HG03469 (cell line): ENCODE data around the gene PKP4.

ENCODE experiments used
- ATAC-seq: cut with Tn5 transposase; IDR thresholded peaks from one replicate; pipeline ENCODE4 v1.9.1; 2021; ENCODE audit warnings: mild to moderate bottlenecking, moderate library complexity, moderate number of reproducible peaks; ENCODE audit not compliant: unreplicated experiment

Gene PKP4

DNA sequence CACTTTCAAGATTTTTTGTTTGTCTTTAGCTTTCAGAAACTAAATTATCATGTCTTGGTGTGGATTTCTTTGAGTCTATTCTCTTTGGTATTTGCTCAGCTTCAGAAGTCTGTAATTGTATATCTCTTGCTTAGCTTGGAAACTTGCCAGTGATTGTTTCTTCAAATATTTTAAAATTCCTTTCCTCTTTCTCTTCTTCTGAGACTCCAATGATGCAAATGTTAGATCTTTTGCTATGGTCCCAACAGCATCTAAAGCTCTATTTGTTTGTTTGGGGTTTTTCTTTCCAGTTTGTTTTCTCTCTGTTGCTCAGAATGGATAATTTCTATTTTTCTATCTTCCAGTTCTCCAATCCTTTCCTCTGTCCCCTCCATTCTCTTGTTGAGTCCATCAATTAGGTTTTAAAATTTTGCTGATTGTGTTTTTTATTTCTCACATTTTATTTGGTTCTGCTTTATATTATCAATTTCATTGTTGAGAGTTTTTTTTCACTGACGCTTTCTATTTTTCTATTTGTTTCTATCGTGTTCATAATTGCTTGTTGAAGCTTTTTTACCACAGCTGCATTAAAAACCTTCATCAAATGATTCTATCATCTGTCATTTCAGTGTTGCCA lies 256.9 kb downstream of the PKP4 start:
- no peak for ATAC-seq

DNA sequence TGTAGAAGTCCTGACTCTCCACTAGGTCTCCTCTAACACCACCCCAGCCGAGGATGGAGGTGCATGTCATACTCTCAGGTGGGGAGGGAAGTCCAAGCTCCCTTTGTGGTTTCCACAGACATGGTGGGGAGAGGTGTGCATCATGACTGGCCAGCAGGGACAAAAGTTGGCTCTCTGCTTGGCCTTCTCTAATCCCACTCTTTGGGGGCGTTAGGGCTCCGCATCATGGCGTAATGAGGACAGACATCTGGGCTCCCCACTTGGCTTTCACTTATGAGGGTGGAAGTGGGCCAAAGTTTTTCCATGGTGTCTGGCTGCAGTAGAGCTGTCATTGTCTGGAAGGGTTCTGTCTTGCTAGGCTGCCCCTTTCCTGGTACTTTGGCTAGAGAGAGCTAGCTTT lies 257.7 kb downstream of the PKP4 start:
- no peak for ATAC-seq

DNA sequence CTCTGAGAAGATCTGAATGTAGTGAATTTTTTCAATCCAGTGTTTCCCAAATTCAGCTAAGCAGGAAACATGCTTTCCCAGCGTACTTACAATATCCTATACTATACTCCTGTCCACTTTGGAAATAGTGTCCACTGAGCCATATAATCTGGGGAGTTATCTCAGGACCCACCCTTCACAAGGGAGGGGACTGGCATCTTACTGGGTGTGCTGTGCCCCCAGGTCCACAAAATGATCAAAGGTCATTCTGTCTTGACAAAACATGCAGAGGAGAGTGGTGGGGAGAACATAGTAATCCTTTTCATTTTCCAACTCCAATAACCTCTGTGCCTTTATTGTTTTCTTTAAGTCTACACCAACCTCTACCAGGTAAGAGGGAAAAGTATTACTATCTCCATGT lies 258.6 kb downstream of the PKP4 start:
- ATAC-seq, result no peak

DNA sequence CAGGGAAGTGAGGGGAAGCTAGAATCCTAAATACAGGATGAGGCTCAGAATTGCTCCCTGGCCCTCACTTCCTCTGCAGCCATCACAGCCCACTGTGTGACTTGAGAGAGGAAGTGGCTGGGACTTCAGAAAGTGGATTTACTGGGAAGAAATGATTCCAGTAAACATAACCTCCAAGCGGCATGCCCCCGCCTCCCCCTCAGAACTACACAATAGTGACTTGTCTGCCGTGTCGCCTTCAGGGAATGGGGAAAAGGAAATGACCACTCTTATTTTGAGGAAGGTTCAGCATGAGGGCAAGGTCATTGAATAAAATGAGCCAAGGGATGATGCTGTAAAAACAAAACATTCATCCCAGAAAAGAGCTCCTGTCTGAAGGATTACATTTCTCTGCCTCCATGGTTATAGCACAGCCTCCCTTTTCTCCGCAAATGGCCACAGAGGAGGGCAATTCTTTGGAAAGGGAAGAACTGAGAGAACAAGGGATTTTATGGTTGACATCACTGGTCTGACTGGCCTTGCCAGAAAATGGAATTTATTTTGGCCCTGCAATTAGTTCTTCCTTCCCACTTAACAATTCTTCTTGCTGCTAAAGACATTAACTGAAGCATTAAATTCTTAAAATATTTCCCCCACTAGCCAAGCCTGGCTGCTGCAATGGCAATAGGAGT lies 259.5 kb downstream of the PKP4 start:
- ATAC-seq, result no peak

DNA sequence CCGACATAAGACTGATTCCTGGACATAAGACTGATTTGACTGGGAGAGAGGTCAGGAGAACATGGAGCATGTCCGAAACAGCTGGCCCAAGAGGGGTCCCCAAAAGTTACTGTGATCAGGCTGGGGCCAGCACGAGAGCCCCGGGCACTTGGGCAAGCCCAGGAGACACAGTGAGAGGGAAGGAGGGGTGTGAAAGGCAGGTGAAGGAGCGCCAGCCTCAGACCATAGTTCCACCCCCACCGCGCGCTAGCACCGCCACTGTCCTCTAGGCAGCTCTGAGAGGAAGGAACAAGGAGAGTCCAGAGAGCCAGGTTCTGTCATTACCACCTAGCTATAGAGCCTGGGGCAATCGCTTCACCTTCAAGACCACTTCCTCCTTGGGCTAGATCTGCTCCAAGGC lies 260.2 kb downstream of the PKP4 start:
- no peak for ATAC-seq

DNA sequence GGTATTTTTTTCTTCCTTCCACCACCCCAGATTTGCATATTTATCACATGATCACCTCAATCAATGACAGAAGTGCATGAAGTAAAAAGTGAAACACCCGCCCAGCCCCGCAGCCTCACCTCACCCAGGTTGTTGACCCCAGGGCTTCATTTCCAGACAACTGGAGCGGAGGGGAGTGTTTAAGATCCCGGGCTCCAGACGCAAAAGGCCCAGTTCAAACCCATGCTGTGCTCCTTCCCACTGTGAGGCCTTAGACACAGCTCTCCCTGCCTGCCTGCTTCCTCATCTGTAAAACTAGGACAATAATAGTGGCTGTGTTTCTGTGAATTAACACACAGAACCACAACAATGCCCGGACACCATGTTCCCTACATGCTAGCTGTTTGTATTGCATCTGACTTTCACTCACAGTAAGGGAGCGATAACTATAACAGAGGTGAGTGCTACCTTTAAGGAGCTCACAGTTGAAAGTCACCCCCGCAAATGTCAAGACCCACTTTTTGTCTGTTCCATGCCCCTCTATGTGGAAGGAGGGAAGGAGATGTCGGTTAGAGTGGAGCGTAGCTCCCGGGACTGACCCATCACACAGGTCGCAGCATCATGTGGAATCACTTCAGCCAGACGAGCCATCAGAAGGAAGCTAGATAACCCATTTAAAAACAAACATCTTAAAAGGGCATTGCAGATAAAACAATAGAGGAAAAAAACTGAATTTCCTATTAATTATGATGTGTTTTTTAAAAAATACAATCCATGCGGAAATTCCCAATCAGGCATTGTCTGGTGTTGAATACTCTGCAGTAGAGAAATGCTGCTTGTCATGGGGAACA lies 260.8 kb downstream of the PKP4 start:
- no peak for ATAC-seq

DNA sequence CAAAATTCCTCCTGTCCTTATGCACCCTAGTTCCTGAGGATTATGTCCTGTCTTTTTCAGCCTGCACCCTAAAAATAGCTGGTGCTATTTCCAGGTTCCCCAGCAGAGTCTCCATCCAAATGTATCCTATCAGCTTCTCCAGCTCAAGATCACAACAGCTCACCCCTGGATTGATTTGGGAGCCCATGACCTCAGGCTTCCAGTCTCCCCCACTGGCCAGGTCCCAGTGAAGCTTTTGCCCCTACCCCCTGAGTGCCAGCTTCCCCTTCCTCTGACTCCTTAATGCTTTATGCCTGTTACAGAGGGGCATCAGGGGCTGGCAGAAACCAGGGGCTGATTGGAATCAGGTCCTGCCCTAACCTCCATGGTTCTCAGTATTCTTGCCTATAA lies 261.4 kb downstream of the PKP4 start:
- ATAC-seq, result no peak

DNA sequence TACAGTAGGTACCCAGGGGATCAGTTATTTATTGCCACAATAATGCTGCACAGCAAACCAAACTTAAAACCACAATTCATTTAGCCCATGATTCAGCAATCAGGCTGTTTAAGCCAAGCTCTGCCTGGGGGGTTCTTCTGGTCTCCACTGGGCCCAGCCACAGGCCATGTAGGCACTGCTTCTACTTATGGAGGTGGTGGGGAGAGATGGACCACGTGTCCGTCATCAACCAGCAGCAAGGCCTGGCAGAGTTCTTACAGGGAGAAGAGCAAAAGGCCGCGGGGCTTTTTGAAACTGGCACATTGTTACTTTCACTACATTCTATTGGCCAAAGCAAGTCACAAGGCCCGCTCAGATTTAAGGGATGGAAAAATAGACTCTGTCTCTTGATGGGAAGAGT lies 262.1 kb downstream of the PKP4 start:
- ATAC-seq, result no peak

DNA sequence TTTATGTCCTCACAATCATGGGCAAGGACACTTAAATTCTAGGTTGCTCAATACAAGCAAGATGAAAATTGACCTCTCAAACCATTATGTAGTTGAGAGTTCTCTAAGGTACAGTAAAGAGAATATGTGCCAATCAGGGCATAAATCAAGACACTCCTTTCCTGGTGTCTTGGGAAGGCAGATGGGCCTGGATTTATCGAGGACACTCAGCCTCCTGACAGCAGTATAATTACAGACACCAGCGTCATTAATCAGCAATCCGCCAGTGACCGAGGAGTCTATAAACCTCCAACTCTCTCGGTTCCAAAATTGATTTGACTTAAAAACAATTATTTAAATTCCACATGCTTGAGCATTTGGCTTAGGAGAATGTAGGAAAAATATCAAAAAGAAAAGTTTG lies 262.7 kb downstream of the PKP4 start:
- no peak for ATAC-seq

DNA sequence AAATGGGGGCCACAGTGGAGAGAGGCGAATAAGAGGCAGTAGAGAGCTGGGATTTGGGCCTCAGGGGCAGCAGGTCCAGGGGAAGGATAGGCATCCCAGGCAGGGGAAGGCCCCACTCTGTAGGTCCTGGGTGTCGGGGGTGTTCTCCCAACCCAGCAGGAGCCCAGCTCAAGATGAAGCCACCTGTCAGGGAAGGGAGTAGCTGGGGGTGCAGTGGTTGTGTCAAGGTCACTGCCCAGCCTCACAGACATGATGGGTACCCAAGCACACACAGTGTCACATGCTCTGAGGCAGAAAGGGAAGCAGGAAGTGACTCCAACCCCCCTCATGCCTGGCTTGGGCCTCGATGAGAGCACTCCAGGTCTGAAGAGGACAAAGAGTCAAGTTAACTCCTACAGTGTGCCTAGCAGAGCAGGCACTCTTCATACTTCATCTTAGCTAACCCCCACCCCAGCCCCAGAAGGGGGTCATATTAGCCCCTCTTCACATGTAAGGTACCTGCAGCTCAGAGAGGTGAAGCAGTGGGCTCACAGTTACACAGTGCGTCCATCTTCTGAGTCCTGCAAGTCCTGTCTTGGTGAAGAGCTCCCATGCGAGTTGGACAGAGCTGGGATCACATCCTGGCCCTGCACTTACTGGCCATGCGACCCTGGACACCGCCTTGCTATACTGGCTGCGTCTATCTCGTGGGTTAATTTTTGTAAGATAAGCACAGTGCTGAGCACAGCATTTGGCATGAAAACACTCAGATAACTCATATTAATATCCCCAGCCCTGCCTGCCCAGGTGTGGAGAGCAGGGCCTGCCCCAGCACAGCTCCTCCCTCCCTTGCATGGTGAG lies 265.7 kb downstream of the PKP4 start:
- ATAC-seq, result no peak

DNA sequence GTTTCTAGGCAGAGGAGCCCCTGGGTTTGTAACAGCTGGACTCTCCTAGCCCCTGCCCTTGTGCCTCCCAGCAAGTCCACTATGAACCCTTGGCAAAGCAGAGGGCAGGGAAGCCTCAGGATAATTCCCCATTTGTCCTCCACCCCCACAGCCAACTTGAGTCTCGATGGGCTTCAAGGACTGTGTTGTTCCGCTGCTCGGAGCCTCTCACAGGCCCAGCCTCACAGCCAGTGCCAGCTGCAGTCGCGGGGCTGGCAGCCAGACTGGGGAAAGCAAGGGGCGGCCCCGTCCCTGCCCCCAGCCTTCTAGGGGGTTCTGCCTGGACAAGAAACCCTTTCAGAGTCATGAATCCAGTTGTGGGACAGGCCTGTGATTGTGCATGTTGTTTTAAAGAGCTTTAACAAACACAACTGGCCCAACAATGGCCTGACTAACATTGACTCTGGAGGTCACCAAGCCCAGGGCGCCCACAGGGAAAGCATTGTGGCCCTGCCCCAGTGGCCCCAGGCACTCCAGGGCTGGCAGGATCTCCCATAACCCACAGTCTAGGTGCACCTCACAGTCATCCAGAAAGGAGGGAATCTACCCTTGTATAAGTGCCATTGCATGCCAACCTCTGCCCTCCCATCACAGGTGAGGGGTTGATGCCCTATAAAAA lies 266.6 kb downstream of the PKP4 start:
- ATAC-seq, result no peak

DNA sequence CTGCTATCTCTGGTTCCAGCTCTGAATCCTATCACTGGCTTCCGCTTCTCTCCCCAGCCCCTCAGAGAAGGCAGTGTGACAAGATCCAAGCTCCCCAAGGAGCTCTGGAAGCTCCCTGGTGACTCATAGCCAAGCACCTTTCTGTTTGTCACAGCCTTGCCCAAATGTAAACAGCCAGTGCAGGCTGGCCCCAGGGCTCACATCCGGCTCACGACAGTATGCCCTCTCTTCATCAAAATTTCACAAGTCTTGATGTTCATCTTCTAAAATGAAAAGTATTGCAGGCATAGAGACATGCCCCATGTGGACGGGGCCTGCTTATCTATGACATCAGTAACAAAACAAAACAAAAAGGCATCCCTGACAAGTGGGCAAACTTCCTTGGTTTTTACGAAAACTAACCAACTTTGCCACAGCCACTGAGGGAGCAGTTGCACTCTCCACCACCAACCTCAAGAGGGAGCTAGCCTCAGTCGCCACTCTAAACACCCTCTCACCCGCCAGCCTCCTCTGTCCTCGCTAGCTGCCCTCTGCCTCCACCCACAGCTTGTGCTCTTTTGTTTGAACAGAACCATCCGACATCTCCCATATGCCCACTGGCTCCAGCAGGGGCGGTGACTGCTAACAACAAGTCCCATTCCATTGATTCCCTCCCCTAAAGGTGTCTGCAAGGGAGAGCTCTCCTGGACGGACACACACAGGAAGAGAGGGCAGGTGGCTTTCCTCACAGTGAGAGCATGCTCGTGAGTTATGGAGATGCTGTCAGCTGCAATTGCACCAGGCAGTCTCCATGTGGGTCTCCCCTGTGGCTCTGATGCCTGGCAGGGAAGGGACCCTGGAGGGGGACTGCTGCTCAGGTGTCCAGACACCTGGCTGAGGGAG lies 267.4 kb downstream of the PKP4 start:
- ATAC-seq, result no peak

DNA sequence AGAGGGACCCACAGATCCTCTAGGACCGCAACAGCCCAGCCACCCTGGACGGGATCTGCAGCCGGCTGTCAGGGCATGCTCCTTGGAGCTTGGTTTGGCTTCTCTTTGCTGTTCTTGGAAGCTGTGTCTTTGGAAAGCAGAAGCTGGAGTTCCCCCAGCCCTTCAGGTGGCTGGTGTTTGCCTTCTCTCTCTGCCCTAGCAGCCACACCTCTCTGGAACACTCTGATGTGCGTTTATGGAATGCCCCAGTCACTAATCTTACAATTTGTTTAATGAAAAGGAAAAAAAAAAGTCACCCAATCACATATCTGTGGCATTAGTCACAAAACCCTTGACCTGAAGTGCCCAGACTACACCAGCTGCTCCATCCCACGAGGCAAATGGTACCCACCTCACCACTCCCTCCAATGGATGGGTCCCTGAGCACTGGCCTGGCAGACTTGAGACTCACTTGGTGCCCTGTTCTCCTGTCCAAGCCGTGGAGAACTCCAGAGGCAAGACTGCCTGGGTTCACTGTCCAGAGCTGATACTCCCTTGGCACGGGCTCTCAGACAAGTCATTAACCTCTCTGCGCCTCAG lies 268.1 kb downstream of the PKP4 start:
- ATAC-seq, result no peak

DNA sequence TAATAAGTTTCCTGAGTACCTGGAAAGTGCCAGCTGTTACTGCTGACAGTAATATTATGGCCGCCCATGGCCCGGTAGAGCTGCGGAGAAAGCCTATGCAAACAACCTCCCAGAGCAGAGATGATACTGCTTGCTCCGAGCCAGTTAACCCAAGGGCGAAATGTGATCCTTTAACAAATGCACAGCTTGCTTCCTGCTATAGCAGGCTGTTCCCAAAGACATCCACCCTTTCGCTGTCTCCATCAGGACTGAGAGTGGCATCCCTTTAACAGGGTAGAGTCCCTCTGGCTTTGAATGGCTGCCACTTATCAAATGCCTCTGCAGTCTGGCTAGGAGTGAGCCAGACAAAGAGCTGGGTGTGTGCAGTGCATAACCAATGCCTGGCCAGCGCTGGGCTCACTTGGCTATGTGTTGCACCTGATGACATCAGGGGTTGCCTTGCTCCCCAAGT lies 268.7 kb downstream of the PKP4 start:
- ATAC-seq, result no peak

DNA sequence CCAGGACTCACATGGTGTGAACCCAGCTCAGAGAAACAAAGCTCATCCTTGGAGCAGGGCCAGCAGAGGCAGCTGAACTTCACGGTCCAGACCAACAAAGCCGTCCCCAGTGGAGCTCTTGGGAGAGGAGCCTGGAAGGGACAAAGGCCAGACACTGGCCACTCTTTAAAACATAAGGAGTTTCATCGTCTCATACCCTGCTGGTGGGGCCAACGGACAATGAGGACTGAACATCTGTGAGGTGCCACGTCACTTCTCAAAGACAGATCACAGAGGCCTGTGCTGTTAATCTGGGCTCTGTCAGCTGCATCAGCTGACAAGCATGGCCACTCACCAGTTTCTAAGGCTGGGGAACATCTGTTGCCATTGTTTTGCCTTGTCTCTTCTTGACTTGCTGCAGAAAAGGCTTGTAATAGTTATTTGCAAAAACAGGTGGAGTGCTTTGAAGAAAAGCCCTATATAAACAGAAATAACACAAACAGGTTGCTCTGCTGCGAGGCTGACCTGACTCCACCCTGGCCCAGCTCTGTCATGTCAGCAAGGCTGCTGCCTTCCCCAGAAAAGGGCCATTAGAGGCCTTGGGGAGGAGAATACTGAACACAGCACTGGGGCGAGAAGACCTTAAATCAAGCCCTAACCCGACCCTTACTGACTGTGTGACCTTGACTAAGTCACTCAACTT lies 270.3 kb downstream of the PKP4 start:
- no peak for ATAC-seq

DNA sequence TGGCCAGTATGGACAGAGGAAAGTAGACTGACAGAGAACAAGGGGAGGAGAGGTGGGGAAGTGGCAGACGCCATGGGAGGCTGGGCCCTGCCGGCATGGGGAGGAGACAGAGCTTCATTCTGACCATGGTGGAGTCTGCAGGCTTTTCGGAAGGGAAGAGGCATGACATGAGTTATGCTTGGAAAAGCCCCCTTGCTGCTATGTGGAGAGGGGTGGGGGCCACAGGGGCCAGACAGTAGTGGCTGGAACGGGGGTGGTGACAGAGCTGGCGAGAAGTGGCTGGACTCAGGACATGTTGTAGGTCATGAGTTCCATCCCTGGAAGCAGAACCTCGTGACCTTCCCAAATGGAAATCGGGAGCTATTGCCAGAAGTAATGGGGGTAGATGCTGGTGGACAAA lies 271.7 kb downstream of the PKP4 start:
- no peak for ATAC-seq

DNA sequence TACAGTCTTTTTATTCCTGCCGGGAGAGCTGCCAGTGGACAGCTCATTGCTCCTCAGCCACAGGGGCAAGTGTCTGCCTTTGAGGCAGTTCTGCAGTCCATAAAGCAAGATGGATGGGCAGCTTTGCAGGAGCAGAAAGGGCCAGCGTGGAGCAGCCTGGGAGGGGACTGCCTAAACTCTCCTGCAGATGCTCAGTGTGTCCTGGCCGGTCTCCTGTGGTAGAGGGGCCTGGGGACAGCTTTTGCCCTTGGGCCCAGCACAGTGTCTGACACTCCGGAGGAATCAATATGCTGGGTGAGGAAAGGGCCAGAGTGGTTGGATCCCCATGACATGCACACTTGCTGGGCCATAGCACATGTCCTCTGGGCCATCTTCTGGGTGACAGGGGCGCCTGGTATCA lies 272.7 kb downstream of the PKP4 start:
- no peak for ATAC-seq

DNA sequence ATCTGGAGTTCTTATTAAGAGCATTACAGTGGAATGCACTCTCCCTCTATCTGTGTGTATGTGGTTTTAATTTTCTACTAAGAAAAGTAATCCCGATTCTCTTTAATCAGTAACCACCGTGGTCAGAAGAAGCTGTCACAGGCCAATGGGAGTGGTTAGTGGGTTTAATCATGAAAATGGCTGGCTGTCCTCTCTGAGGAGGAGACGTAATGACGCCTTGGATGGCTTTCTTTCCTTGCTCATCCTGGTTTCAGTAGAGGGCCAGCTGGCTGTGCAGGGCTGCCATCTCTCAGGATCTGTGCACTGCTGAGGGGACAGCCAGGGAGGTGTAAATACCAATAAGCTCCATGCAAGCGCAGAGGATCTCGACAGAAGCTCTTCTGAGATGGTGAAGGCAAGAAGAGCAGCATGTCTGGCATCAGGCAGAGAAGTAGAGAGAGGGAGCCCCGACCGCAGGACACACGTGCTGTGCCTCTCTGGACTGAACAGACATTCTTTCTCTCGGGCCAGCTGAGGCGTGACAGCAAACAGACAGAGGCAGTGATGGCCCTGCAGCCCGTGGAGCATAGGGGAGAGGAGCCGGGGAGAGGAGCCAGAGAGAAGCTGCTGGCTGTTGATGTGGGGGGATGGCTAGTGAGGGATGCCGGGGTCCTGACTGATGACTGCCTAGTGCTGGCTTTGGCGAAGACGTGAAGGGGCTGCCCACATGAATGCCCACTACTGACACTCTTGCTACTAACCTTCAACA lies 273.3 kb downstream of the PKP4 start:
- ATAC-seq, result no peak
